ENCODE data around the gene ZNF433. TPM values are rescaled to one million over a fixed set of nuclear protein-coding genes. Genes with fewer than 3 reads are reported as not detected.
A peak's percentile ranks its signal among the peaks of the same experiment; 100 is the strongest.

Gene ZNF433
- total and polyA plus RNA-seq, 10 of the 15 experiments (the other 5 are each of a cell fraction or from before 2014, with no cell fraction given), result 0.79 to 2.9 (median 1.7) TPM

- TF ChIP-seq SMC3 (IDR thresholded peaks at IDR 0.05; ENCODE audit: borderline replicate concordance, low read length) (0 out of 2 replicates have a peak, but pooled peaks have one; percentile 17), KAT2A (conservative IDR thresholded peaks at IDR 0.05; ENCODE audit: control insufficient read depth, low read depth, low read length) (no peak), NBN (IDR thresholded peaks at IDR 0.05) (no peak), HDAC6 (IDR thresholded peaks at IDR 0.05; ENCODE audit: unreplicated experiment) (no peak), PRDM15 (CRISPR knock-in tag; IDR thresholded peaks at IDR 0.05) (no peak), TAF1 (IDR thresholded peaks at IDR 0.05; ENCODE audit: borderline replicate concordance, low read depth, low read length) (no peak), CEBPB (IDR thresholded peaks at IDR 0.05; ENCODE audit: borderline replicate concordance in 1 of 2, low read depth in 2 of 2, low read length in 2 of 2) (no peak), NR2C2 (IDR thresholded peaks at IDR 0.05; ENCODE audit: borderline replicate concordance, control insufficient read depth, insufficient read length, low read depth) (no peak), RAD21 (IDR thresholded peaks at IDR 0.05; ENCODE audit: insufficient read depth, low read depth, low read length) (peak; percentile 59), RBBP5 (conservative IDR thresholded peaks at IDR 0.05) (no peak), SIN3A (IDR thresholded peaks at IDR 0.05; ENCODE audit: low read depth, low read length) (no peak), SUPT20H (IDR thresholded peaks at IDR 0.05; ENCODE audit: borderline replicate concordance, control insufficient read depth, low read depth, low read length) (no peak), MTA2 (IDR thresholded peaks at IDR 0.05; ENCODE audit: low read depth) (no peak), BMI1 (IDR thresholded peaks at IDR 0.05; ENCODE audit: borderline replicate concordance) (no peak), BRCA1 (IDR thresholded peaks at IDR 0.05; ENCODE audit: low read depth, low read length) (no peak), ESRRA (IDR thresholded peaks at IDR 0.05; ENCODE audit: low read length) (no peak), YY1 (IDR thresholded peaks at IDR 0.05; ENCODE audit: low read depth, low read length) (no peak), ATF7 (IDR thresholded peaks at IDR 0.05; ENCODE audit: low read depth) (no peak), ZNF24 (IDR thresholded peaks at IDR 0.05) (no peak), HDAC2 (IDR thresholded peaks at IDR 0.05) (no peak), TCF12 (IDR thresholded peaks at IDR 0.05; ENCODE audit: low read depth, low read length) (peak; percentile 93), FOXM1 (IDR thresholded peaks at IDR 0.05; ENCODE audit: low read depth, low read length) (peak; percentile 15; the same call in 1 of the 2 replicates), TCF3 (IDR thresholded peaks at IDR 0.05; ENCODE audit: borderline replicate concordance, insufficient read depth, low read depth, low read length) (peak; percentile 76; the same call in 1 of the 2 replicates), POLR2AphosphoS2 (IDR thresholded peaks at IDR 0.05; ENCODE audit: low read depth, low read length) (no peak), BHLHE40 (IDR thresholded peaks at IDR 0.05; ENCODE audit: borderline replicate concordance in 1 of 2, low read depth in 2 of 2, low read length in 1 of 2) (0 out of 4 replicates have a peak, but pooled peaks of 1 of the 2 experiments have one; percentile 13)
Measured at GRCh38 chr19:11984986-11985385, 50.5 kb downstream of the ZNF433 start (continued).

All from GM12878 (cell line).